GM19239 (cell line): ENCODE results near the gene RAB18.
"Not testable (repeated sequence)": the region's sequence is repeated elsewhere in the genome, so short reads cannot be mapped to it uniquely, and the experiment has no call there.

Experiments
- DNase-seq: peaks from one replicate; pipeline ENCODE4 v3.0.0; 2011; ENCODE audit warnings: low spot score; ENCODE audit not compliant: insufficient read length
- FAIRE-seq: peaks from 2 replicates; lab custom pipeline; 2011; peaks lifted over from hg19 to GRCh38; lab: Jason Lieb, UNC

The RAB18 gene

DNA sequence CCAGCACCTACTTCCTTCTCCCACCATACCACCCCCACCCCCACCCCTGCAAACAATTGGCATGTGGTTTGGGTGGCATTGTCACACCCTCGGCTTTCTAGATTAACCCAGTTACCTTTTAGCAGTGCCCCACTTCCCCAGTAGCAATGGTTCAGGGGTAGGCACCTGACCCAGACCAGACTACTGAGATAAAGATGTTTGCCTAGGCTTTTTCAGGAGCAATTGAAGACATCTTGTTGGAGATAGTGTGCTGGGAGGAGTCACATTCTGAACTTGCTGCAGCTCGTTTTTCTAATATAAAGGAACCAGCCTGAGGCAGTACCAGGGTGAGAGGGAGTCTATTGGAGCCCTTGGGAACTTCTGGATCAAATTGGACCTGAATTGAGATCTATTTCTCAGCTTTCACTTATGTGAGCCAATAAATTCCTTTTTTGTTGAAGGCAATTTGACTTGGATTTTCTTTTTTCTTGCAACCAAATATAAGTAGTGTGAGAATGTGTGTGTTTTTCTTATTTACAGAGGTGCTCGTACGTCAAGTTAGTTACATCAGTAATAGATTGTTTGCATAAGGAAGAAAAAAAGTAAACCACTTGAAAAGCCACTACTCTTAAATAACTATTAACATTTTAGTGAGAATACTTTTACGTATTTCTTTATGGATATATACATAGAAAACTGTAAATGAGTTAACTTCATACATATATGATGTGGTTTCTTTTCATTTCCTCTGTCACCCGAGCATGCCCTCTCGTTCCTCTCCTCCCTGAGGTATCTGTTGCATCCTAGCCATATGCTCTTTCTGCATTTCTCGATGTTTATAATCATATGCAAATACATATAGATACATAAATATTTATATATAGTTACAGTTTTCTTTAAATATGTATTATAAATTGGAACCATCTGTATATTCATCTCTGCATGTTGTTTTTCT is 38.0 kb downstream of the RAB18 start:
- FAIRE-seq: no peak
- DNase-seq: no peak

DNA sequence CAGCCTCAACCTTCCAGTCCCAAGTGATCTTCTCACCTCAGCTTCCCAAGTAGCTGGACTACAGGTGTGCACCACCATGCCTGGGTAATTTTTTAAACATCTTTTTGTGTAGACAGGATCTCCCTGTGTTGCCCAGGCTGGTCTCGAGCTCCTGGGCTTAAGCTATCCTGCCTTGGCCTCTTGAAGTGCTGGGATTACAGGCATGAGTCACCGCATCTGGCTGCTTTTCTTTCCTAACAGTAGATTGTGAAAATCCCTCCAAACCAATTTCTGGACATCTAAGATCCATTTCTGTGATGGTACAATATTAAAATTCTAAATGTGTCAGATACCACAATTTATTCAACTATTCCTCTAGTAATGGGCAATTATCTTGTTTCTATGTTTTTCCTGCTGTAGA is 38.7 kb downstream of the RAB18 start:
- no peak for FAIRE-seq
- DNase-seq: no peak

DNA sequence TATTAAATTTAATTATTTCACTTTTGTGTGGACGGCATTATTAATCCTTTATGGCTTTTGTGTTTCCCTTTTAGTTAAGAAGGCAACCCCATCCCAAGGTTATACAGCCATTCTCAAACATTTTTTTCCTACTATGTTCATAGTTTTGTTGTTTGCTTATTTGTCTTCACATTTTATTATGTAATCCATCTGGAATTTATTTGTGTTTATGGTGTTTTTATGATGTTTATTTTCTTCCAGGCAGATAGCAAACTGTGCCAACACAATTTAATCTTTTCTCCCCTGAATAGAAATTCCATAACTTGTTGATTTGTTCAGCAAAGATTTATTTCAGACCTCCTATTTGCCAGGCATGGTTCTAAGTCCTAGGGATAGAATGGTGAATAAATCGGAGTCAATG is 42.9 kb downstream of the RAB18 start:
- no peak for FAIRE-seq
- no peak for DNase-seq

DNA sequence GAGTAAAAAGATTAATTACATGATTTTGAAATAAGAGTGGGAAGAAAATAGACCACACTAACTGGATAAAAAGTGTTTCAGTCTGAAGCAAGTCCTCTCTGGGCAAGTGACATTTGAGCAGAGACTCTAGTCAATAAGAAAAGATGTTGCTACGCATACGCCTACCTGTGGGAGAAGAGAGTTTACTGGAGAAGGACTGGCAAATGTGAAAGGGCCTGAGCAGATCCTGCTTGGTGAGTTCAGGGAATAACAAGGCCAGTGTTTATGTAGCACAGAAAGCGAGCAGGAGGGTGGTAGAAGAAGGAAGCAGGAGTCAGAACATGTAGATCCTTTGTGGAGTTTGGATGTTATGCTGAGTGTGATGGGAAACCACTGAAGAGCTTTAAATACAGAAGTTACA is 43.4 kb downstream of the RAB18 start:
- FAIRE-seq (no peak), DNase-seq (no peak)

DNA sequence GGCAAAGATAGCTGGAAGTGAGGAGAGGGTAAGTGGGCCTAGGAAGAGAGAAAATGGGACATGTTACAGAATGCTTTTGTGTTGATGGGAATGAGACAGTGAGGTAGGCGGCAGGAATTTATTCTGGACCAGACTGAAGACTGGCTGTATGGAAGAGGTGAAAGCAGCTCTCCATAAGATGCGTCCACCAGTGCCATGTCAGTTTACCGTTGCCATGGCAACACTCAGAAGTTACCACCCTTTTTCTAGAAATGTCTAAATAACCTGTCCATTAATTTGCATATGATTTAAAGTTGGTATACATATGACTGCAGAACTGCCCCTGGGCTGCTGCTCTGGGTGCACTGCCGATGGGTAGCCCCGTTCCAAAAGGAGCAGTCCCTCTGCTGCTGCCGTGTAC is 46.7 kb downstream of the RAB18 start:
- no peak for FAIRE-seq
- DNase-seq: no peak

DNA sequence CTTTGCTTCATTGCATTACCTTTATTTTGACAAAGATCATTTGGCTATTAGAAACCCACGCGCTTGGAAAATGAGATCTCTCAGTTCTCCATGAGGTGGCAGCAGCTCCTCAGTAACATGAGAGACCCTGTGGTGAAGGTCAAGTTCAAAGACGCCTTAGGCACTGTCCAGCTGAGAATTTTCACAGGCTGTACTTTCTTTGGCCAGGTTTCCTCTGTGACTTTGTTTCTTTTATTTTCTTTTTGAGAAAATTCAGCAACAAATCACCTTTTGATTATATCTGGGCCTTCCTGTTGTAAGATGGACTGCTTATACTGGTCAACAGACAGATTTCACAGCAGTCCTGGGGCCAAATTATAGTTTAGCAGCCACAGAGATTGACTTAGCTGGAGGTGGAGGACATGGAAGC is 54.5 kb downstream of the RAB18 start:
- FAIRE-seq (peak; percentile 63), DNase-seq (peak; percentile 22)

DNA sequence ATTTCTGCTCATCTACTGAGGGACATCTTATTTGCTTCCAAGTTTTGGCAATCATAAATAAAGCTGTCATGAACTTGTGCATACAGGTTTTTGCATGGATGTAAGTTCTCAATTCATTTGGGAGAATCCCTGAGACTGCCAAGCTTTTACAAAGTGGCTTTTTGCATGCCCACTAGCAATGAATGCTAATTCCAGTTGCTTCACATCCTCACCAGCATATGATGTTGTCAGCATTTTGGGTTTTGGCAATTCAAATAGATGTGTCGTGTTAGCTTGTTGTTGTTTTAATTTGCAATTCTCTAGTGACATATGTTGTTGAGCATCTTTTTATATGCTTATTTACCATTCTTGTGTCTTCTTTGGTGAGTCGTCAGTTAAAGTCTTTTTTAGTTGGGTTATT is 57.2 kb downstream of the RAB18 start:
- no peak for FAIRE-seq
- DNase-seq: no peak

DNA sequence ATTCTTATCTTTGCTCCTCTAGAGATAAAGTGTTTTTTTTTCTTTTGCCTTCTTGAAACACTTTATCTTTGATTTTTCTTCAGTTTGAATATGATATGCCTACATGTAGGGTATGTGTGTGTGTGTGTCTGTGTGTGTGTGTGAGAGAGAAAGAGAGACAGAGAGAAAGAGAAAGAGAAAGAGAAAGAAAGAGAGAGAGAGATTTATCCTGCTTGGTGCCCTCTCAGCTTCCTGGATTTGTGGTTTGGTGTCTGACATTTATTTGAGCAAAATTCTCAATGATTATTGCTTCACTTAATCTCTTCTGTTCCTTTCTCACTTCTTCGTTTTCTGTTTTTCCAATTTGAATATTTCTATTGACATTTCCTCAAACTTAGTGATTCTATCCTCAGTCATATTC is 60.3 kb downstream of the RAB18 start:
- peak; percentile 42 for FAIRE-seq
- no peak for DNase-seq

DNA sequence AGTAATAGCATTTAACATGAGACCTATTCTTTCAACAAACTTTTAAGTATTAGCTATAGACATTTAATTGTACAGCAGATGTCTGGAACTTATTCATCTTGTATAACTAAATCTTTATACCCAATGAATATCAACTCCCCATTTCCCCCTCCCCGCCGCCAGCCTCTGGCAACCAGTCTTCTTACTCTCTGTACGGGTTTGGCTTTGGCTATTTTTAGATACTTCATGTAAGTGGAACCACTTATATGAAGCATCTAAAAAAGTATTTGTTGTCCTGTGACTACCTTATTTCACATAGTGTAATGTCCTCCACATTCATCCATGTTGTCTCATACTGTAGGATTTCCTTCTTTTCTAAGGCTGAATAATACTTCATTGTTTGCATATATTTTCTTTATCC is 60.8 kb downstream of the RAB18 start:
- no peak for DNase-seq
- FAIRE-seq: no peak

DNA sequence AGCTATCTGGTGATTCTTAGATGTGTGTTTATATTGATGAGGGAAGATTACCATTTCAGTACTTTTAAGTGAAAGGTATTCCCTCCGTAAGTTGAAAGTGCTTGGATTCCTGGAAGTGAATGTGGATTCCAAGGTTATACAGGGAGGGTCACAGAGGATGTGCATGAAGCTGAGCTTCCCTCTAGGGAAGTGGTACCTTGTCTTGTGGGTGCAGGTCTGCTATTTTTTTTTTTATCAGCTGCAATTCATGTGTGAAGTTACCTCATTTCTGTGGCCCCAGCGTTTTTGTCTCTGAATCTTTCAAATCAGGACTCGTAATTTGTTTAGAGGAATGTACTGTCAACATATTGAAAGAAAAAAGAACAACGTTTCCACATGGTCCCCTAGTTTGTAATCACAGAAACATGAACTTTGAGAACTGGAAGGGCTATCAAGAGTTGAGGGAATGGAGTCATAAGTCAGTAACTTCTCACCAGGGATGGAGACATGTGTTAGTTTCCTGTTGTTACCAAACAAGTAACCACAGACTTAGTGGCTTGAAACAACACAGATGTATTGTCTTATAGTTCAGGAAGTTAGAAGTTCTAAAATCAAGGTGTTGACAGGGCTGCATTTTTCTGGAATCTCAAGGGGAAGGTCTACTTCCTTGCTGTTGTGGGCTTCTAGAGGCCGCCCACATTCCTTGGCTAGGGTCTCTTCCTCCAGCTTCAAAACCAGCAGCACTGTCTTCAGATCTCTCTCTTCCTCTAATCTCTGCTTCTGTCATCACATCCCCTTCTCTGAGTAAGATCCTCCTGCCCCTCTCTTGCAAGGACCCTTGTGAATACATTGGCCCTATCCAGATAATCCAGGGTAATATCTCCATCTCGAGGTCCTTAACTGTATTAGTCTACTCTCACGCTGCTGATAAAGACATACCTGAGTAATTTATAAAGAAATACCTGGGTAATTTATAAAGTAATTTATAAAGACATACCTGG is 64.4 kb downstream of the RAB18 start:
- no peak for FAIRE-seq
- no peak for DNase-seq

DNA sequence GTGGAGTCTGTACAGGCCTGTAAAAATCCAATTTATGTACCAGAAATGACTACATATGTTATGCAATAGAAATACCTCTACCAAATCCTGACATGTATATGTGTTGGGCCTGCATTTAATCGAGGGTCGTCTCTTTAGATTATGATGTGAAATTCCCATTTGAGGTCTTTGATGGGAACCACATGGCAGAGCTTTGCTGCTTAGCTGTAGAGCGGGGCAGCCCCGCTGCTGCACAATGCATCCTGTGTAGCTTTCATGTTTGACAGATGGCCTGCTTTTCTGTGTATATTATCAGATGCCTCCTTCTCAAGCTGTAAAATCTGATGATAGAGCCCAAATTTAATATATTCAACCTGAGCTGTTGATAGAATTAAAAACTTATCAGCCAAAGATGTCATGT is 65.8 kb downstream of the RAB18 start:
- FAIRE-seq: no peak
- DNase-seq: no peak

DNA sequence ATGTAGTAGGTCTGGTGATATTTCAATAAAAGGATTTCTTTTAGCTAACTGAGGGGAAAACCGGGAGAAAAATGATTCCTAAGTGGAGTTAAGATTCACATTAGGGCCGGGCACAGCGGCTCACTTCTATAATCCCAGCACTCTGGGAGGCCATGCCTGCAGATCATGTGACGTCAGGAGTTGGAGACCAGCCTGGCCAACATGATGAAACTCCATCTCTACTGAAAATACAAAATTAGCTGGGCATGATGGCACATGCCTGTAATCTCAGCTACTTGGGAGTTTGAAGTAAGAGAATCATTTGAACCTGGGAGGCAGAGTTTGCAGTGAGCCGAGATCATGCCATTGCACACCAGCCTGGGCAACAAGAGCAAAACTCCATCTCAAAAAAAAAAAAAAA is 72.9 kb downstream of the RAB18 start:
- not testable (repeated sequence) for DNase-seq, FAIRE-seq

DNA sequence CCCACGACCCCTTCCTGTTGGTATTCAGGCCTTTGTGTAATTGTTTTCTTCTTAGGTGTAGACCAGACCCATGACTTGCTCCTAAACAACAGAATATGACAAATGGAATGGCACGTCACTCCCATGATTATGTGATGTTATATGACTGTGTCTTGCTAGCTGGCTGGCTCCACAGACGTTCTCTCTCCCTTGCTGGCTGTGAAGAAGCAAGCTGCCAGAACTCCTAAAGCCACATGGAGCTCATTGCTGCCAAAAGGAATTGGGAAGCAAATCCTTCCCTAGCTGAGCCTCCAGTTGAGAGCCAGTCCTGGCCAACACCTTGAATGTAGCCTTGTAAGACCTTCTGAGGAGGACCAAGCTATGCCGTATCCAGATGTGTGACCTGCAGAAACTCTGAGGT is 74.2 kb downstream of the RAB18 start:
- no peak for FAIRE-seq
- no peak for DNase-seq

DNA sequence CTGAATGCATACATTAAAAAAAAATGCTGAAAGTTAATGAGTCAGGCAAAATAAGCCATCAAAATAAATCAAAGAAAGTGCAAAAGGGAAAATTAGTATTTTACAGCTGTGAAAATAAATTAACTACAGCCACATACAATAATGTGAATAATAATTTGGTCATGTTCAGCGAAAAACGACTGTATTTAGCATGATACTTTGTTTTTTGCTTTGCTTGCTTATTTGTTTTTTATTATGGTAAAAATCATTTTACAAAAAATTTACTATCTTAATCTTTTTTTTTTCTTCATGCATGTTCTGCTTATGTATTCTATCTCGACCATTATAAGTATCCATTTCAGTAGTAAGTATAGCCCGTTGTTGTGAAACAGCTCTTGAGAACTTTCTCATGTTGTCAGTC is 77.1 kb downstream of the RAB18 start:
- DNase-seq (no peak), FAIRE-seq (no peak)

DNA sequence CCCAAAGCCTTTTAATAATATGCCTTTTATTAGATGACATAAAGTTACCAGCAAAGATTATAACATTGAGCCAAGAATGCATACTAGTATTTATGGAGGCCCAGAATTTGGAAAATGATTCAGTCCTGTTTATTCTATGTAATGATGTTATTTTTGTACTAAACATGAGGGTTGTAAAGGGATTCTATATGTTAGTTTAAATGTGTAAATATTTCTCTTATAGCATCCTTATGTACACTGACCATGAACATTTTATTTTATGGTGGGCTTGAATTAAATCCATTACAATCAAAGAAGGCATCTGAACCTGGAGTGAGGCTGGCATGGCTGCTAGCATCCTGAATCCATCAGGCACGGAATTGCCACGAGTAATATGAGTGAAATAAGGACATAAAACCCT is 80.2 kb downstream of the RAB18 start:
- DNase-seq (no peak), FAIRE-seq (no peak)
